ENCODE results near the gene HAUS1. TPM values are rescaled to one million over a fixed set of nuclear protein-coding genes. Genes with fewer than 3 reads are reported as not detected.
A peak's percentile ranks its signal among the peaks of the same experiment; 100 is the strongest.

The HAUS1 gene
- total and polyA plus RNA-seq, 2 of the 8 experiments (the other 6 are each of a cell fraction or from before 2014, with no cell fraction given), result 104 TPM

- ChIA-PET POLR2A (ENCODE audit: partially characterized antibody) (interaction anchor here (0.8 to 1.4 kb wide), 10 partner anchors 9 to 99 kb away, joined by 3 to 5 read pairs (median 3); partner anchors contain the start of gene ATP5F1A), CTCF (ENCODE audit: partially characterized antibody) (interaction anchor here (0.6 to 3.4 kb wide), 9 partner anchors 14 to 198 kb away, joined by 3 to 17 read pairs (median 4); no protein-coding TSS in a partner anchor)
- Histone ChIP-seq H3K23me2 (ENCODE audit: low read depth, low read length) (no peaks in the 10 kb centered on the region), H3K79me1 (ENCODE audit: low read depth, low read length) (no peaks in the 10 kb centered on the region), H3K4me1 (replicated peaks in 1 of 4; ENCODE audit: control insufficient read depth in 3 of 4, insufficient read depth in 4 of 4, low read length in 3 of 4) (peaks cover 4 to 8% (median 6%) of the 10 kb centered on the region in 4 experiments; a peak in 6 of 7 replicates), H3K27ac (ENCODE audit: low read depth, low read length) (no peak overlapping the region), H3K79me2 (ENCODE audit: control insufficient read depth in 1 of 2, insufficient read depth in 2 of 2, low read length in 2 of 2) (no peaks in the 10 kb centered on the region), H2AK5ac (ENCODE audit: low read depth, low read length) (peak overlapping the region; percentile 75), H2BK12ac (ENCODE audit: low read depth, low read length) (peak overlapping the region; percentile 90; the same call in 1 of the 2 replicates), H3K27me3 (replicated peaks in 1 of 4; ENCODE audit: control insufficient read depth in 3 of 4, extremely low read depth in 1 of 4, insufficient read depth in 3 of 4, low read length in 3 of 4) (no peaks in the 10 kb centered on the region), H3K4ac (replicated peaks; ENCODE audit: insufficient read length, low read depth, low read length) (no peak overlapping the region), H2BK120ac (replicated peaks; ENCODE audit: low read depth, low read length) (peak overlapping the region; percentile 38), H4K20me1 (replicated peaks in 1 of 2; ENCODE audit: control insufficient read depth in 1 of 2, insufficient read depth in 2 of 2, low read length in 2 of 2) (no peaks in the 10 kb centered on the region), H3K56ac (replicated peaks; ENCODE audit: insufficient read length, low read depth, low read length) (no peak overlapping the region), H2BK20ac (ENCODE audit: low read length) (peak overlapping the region; percentile 98), H3K36me3 (ENCODE audit: control insufficient read depth in 2 of 4, insufficient read depth in 4 of 4, low read length in 3 of 4) (no peaks in the 10 kb centered on the region), H3K4me3 (ENCODE audit: extremely low read depth in 1 of 4, insufficient read depth in 2 of 4, low read depth in 3 of 4, low read length in 4 of 4) (no peak overlapping the region; a peak in 1 of 8 replicates), H4K91ac (replicated peaks; ENCODE audit: insufficient read length, low read length) (peak overlapping the region; percentile 80), H4K8ac (ENCODE audit: extremely low read depth, insufficient read depth, low read length) (no peak overlapping the region), H2BK15ac (ENCODE audit: low read length) (peak overlapping the region; percentile 88; the same call in 1 of the 2 replicates), H2AFZ (ENCODE audit: low read length) (no peak overlapping the region), H4K5ac (ENCODE audit: insufficient read length, low read depth, low read length) (peak overlapping the region; percentile 51), H3K23ac (ENCODE audit: insufficient read length) (no peak overlapping the region), H3K18ac (ENCODE audit: extremely low read depth, low read length) (peak overlapping the region; percentile 90), H3K14ac (ENCODE audit: insufficient read length) (no peak overlapping the region), H2BK5ac (ENCODE audit: low read depth, low read length) (peak overlapping the region; percentile 81; the same call in 1 of the 2 replicates), H3K9ac (replicated peaks in 1 of 4; ENCODE audit: extremely low read depth in 1 of 4, low read depth in 3 of 4, low read length in 3 of 4) (no peak overlapping the region), H3K4me2 (ENCODE audit: insufficient read depth in 1 of 2, low read depth in 2 of 2, low read length in 2 of 2) (peak overlapping the region; percentile 2 to 59; a peak in 3 of 4 replicates), H3K9me3 (ENCODE audit: insufficient read depth in 2 of 2, low read depth in 1 of 2, low read length in 1 of 2) (no peaks in the 10 kb centered on the region)
- DNase-seq (ENCODE audit: low read depth in 1 of 2, low spot score in 2 of 2) (no peak), FAIRE-seq (peak; percentile 86)
- WGBS, 2 experiments (ENCODE audit: extremely low coverage in 1 of 2, insufficient coverage in 1 of 2, insufficient read length in 1 of 2, insufficient replicate concordance in 2 of 2, low coverage in 1 of 2, low lambda C conversion rate in 2 of 2, missing lambda C conversion rate in 1 of 2), result 60% methylated on average over 6 of the region's 6 CpGs; no CpG with 5 or more reads in 1 of the 2 experiments
- peak in 1 of 2 experiments; percentile 31; a peak in 1 of 3 replicates for TF ChIP-seq EP300 (IDR thresholded peaks at IDR 0.05; ENCODE audit: borderline replicate concordance in 1 of 2, low read depth in 2 of 2, low read length in 2 of 2)
- TF ChIP-seq TCF12 (IDR thresholded peaks at IDR 0.05; ENCODE audit: low read depth, low read length), result 0 out of 2 replicates have a peak, but pooled peaks have one; percentile 35
- TF ChIP-seq JUN (IDR thresholded peaks at IDR 0.05; ENCODE audit: low read depth, low read length), result no peak
- TF ChIP-seq E2F6 (IDR thresholded peaks at IDR 0.05), result 0 out of 2 replicates have a peak, but pooled peaks have one; percentile 33
- 0 out of 2 replicates have a peak, but pooled peaks have one; percentile 28 for TF ChIP-seq CHD2 (IDR thresholded peaks at IDR 0.05; ENCODE audit: low read length)
- TF ChIP-seq SIRT6 (IDR thresholded peaks at IDR 0.05; ENCODE audit: low read length), result no peak
- peak; percentile 20 for TF ChIP-seq ASH2L (IDR thresholded peaks at IDR 0.05; ENCODE audit: low read length)
- TF ChIP-seq POU5F1 (IDR thresholded peaks at IDR 0.05; ENCODE audit: low read depth, low read length), result peak; percentile 69
- 0 out of 2 replicates have a peak, but pooled peaks have one; percentile 19 for TF ChIP-seq ATF2 (IDR thresholded peaks at IDR 0.05; ENCODE audit: low read length)
Measured at GRCh38 chr18:46166261-46166970, 62.2 kb downstream of the HAUS1 start.
